Endometrial microvascular endothelial cells (primary cell): ENCODE results near the gene TYMS. TPM values are rescaled to one million over a fixed set of nuclear protein-coding genes. Genes with fewer than 3 reads are reported as not detected.

Source experiments
- in situ Hi-C: cut with HindIII; loops from 2 replicates; pipeline ENCODE4 v1.10.0; 2017; ENCODE audit warnings: low sequenced_read_pairs, low pct_unique_long_range_greater_than_20kb; ENCODE audit errors: inconsistent ontology term
- total RNA-seq: library from RNA; depleted of rRNA; stranded (reverse); fragments of >200 nt; gene quantifications from one replicate; pipeline ENCODE4 v1.2.3, GENCODE V29; 2015; ENCODE audit errors: inconsistent ontology term

TYMS gene
- 86.5 TPM for total RNA-seq

DNA sequence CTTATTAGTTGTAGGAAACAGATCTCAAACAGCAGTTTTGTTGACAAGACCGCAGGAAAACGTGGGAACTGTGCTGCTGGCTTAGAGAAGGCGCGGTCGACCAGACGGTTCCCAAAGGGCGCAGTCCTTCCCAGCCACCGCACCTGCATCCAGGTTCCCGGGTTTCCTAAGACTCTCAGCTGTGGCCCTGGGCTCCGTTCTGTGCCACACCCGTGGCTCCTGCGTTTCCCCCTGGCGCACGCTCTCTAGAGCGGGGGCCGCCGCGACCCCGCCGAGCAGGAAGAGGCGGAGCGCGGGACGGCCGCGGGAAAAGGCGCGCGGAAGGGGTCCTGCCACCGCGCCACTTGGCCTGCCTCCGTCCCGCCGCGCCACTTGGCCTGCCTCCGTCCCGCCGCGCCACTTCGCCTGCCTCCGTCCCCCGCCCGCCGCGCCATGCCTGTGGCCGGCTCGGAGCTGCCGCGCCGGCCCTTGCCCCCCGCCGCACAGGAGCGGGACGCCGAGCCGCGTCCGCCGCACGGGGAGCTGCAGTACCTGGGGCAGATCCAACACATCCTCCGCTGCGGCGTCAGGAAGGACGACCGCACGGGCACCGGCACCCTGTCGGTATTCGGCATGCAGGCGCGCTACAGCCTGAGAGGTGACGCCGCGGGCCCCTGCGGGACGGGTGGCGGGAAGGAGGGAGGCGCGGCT lies at the start of gene TYMS:
Gene TYMS, plus strand, starts transcription at position 343 of the 690 bp plus-strand sequence. Its CDS starts 90 bp downstream, at position 433.
- in situ Hi-C loops = no loop called here

- in situ Hi-C loops = loop anchor here (25.0 kb wide), 2 partner anchors 129 to 229 kb away; no protein-coding TSS in a partner anchor
Measured at GRCh38 chr18:607930-608329, 49.5 kb upstream of the TYMS start.

GRCh38 chr18:610214-610928 lies 47.1 kb upstream of the TYMS start:
- in situ Hi-C loops = loop anchor here (25.0 kb wide), 2 partner anchors 127 to 227 kb away; no protein-coding TSS in a partner anchor

- in situ Hi-C loops = loop anchor here (25.0 kb wide), 2 partner anchors 125 to 225 kb away; no protein-coding TSS in a partner anchor
Measured at GRCh38 chr18:612156-612555, 45.3 kb upstream of the TYMS start.

DNA sequence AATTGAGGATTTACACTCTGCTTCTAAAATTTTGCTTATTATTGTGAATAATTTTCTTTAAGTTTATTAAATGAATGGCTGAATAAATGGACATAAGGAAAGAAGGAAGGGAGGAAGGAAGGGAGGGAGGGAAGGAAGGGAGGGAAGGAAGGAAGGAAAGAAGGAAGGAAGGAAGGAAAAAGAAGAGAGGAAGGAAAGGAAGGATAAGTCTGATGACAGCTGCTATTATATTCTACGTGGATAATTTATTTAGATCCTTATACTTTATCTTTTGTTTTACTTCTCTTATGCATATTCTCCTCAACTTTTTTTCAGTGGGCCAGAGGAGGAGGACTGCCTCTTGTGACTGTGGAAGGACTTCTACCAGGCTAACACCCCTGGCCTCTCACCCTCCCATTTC lies 43.3 kb upstream of the TYMS start:
- in situ Hi-C loops = loop anchor here (25.0 kb wide), 2 partner anchors 123 to 223 kb away; no protein-coding TSS in a partner anchor

DNA sequence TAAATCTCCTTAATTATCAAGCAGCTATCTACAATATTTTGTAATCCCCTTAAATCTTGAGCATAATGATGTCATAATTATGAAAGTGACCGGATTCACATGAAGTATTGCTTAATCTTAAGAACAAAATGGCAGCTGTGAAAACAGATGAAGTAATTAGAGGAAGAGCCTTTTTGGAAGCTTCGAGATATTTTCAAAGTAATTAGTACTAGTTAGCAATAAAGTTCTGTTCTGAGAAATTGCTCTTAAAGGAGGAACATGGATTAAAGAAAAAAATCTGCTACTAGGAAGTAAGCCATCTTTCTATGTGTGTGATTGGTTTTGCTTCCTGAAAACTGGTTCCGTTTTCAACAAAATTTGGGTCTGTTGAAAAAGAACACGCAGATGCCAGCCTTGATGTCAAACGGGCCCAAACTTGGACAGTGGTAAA lies 42.3 kb upstream of the TYMS start:
- in situ Hi-C loops = loop anchor here (25.0 kb wide), 2 partner anchors 122 to 222 kb away; no protein-coding TSS in a partner anchor

DNA sequence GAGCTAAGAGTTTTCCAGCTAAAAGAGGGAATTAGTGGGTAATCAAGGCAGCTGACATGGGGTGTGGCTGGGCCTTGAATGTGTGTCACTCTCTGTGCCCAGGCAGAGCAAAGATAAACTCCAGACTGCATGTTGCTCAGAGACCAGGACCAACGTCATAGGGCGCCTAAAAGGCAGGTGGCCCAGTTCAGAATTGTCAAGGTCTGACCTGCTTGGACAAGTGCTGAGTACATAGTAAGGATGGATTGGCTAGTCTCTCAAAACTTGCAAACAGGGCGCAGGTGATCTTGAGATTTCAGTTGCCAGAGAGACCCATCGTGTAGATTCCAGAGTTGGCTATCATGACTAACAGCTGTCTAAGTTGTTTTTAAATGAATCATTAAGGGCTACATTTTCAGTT lies 41.7 kb upstream of the TYMS start:
- in situ Hi-C loops = loop anchor here (25.0 kb wide), 2 partner anchors 122 to 222 kb away; no protein-coding TSS in a partner anchor

GRCh38 chr18:616380-616995 lies 41.0 kb upstream of the TYMS start:
- in situ Hi-C loops = loop anchor here (25.0 kb wide), 2 partner anchors 121 to 221 kb away; no protein-coding TSS in a partner anchor

- in situ Hi-C loops = loop anchor here (25.0 kb wide), 2 partner anchors 119 to 219 kb away; no protein-coding TSS in a partner anchor
Measured at GRCh38 chr18:617970-618504, 39.4 kb upstream of the TYMS start.

DNA sequence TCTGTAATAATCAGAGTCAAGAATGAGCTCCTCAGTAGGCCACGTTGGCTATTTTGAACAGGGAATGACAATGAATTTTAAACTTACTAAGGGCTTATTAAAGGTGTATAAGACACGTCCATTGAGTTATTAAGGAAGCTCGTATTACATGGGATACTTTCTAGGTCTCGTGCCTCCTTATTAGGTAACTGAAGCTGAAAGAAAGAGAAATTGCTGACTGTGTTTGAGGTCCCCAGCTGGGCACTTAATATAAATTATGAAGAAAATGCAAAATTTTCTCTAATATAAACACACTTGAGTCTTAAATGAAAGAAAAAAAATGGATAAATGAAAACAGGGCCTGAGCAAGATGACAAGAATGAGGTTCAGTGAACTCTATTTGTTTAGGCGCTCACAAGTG lies 38.8 kb upstream of the TYMS start:
- in situ Hi-C loops = loop anchor here (25.0 kb wide), 2 partner anchors 119 to 219 kb away; no protein-coding TSS in a partner anchor

GRCh38 chr18:621291-622043 lies 36.0 kb upstream of the TYMS start:
- in situ Hi-C loops = loop anchor here (25.0 kb wide), 2 partner anchors 116 to 216 kb away; no protein-coding TSS in a partner anchor

GRCh38 chr18:622289-622688 lies 35.2 kb upstream of the TYMS start:
- in situ Hi-C loops = loop anchor here (25.0 kb wide), 2 partner anchors 115 to 215 kb away; no protein-coding TSS in a partner anchor

DNA sequence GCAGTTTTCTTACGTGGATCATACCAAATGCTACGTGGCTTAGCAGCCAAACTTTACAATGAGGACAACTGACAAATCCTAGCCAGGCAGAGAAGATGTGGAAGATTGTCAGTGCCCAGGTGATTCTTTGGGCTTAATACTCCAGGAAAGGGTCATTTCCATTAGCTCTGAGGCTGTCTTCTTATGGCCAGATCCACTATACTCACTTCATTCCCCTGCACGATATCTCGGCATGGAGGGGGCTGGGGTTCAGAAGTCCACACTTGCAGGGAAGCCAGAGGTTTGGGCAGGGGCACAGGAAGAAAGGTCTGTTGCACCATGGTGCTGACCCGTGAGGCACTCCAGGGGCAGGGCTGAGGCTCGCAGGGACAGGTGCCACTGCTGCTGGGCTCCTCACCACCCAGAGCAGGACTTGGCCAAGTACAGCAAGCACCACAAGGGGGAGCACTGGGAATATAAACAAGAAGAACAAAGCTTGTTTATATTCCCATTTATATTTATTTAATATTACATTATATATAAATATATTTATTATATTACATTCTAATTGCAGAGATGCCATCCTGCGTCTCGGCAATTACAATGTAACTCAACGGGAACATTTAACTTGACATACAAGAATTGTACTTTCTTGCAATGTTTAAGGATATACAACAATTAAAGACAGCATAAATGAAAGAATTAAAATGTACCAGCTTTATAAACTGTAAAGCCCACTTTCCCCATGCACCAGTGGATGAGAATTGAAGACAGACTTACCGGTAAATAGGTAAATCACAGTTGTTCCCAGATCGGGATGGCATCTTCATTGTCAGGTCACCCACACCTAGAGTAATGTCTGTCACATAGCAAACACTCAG lies 33.5 kb upstream of the TYMS start:
- in situ Hi-C loops = loop anchor here (25.0 kb wide), 2 partner anchors 113 to 213 kb away; no protein-coding TSS in a partner anchor

GRCh38 chr18:627231-627630 lies 30.2 kb upstream of the TYMS start:
- in situ Hi-C loops = no loop called here

DNA sequence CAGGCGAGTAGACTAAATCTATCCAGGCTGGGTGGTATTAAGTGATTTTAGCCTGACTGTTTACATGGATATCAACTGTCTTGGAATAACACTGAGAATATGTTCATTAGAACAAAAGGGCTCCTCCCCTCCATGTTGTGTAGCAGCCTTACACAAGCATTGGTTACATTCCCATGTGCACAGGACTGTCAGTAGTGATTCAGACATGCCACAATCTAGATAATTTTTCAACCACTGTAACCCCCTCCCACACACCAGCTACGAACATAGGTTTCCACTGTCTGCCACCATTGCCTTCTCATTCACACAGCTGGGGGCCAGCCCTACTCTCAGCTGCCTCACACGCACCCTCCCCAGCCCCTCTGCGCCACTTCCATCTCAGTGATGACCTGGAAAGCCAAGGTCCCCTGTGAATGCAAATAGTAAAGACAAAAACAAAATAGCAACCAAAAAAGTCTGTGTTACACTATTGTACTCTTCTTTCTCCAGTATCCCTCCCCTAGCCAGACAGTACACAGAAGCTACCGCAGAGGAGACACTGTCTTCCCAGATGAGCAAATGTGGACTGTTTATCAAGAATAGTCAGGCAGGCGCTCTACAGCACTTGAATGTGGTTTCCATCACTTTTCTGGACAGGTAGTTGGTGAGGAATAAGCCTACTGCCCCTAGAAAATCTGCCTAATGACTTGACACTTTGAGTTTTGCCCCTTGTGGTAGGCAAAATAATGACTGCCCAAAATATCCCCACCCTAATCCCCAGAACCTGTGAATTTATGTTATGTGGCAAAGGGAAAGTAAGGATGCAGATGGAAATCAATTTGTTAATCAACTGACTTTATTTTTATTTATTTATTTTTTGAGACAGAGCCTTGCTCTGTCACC lies 27.9 kb upstream of the TYMS start:
- in situ Hi-C loops = no loop called here

DNA sequence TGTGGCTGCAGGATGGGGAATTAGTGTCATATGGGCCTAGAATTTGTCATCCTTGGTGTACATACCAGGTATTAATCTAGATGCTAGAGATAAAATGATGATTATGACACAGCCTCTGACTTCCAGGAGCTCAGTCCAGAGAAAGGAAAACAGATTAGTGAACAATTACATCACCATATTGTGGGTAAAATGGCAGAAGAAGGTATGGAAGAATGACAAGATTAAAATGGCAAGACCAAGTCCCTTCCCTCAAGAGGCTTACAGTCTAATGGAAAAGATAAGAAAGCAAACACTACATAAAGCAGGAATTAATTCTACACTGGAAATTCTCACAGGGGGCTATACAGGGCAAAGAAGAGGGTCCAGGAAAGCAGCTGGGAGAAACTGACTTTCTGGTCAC lies 25.9 kb upstream of the TYMS start:
- in situ Hi-C loops = no loop called here
